Stimulated activated CD4-positive, alpha-beta T cell treated with anti-CD3 and anti-CD28 coated beads, Interleukin-12 subunit alpha, Interleukin-12 subunit beta, amount 100 ng/mL, for 4 hours (primary cell): Measurements from ENCODE around the gene ADAM22.

Source experiments
- DNase-seq: peaks from one replicate; pipeline ENCODE4 v3.0.0-alpha.2; 2020

Gene ADAM22

GRCh38 chr7:88044069-88044468, 110.0 kb downstream of the ADAM22 start:
- no peak for DNase-seq

- DNase-seq, result no peak
Observed at GRCh38 chr7:88046839-88047573, 113.0 kb downstream of the ADAM22 start.

- DNase-seq, result no peak
Observed at GRCh38 chr7:88057655-88058054, 123.6 kb downstream of the ADAM22 start.

- no peak for DNase-seq
Observed at GRCh38 chr7:88062238-88062637, 128.2 kb downstream of the ADAM22 start.

- DNase-seq, result no peak
Observed at GRCh38 chr7:88069093-88069492, 135.0 kb downstream of the ADAM22 start.

- no peak for DNase-seq
Observed at GRCh38 chr7:88071994-88072714, 138.1 kb downstream of the ADAM22 start.

GRCh38 chr7:88072715-88073055, 138.6 kb downstream of the ADAM22 start:
- no peak for DNase-seq

GRCh38 chr7:88073626-88074025, 139.6 kb downstream of the ADAM22 start:
- no peak for DNase-seq

- DNase-seq, result no peak
Observed at GRCh38 chr7:88075216-88075615, 141.2 kb downstream of the ADAM22 start.

GRCh38 chr7:88083883-88084282, 149.8 kb downstream of the ADAM22 start:
- DNase-seq, result no peak

GRCh38 chr7:88089561-88089960, 155.5 kb downstream of the ADAM22 start:
- no peak for DNase-seq

GRCh38 chr7:88090240-88090639, 156.2 kb downstream of the ADAM22 start:
- DNase-seq, result no peak

- DNase-seq, result no peak
Observed at GRCh38 chr7:88090671-88091070, 156.6 kb downstream of the ADAM22 start.

- no peak for DNase-seq
Observed at GRCh38 chr7:88091988-88092675, 158.1 kb downstream of the ADAM22 start.

- no peak for DNase-seq
Observed at GRCh38 chr7:88092676-88092999, 158.6 kb downstream of the ADAM22 start.

GRCh38 chr7:88101769-88102168, 167.7 kb downstream of the ADAM22 start:
- DNase-seq, result no peak

- no peak for DNase-seq
Observed at GRCh38 chr7:88102675-88103074, 168.6 kb downstream of the ADAM22 start.

- no peak for DNase-seq
Observed at GRCh38 chr7:88104732-88105131, 170.7 kb downstream of the ADAM22 start.

GRCh38 chr7:88105231-88105630, 171.2 kb downstream of the ADAM22 start:
- no peak for DNase-seq

GRCh38 chr7:88106434-88106833, 172.4 kb downstream of the ADAM22 start:
- DNase-seq, result no peak

- DNase-seq, result no peak
Observed at GRCh38 chr7:88109612-88110011, 175.6 kb downstream of the ADAM22 start.

- no peak for DNase-seq
Observed at GRCh38 chr7:88111140-88111743, 177.2 kb downstream of the ADAM22 start.

- DNase-seq, result no peak
Observed at GRCh38 chr7:88111954-88112471, 178.0 kb downstream of the ADAM22 start.
